Neural cell (in vitro differentiated cells): Measurements from ENCODE around the gene OSTC. TPM values are rescaled to one million over a fixed set of nuclear protein-coding genes. Genes with fewer than 3 reads are reported as not detected.

Experiments used
- H2AFZ ChIP-seq: fragments of 200-600, 300-800 bp; sonication (generic), shearing (Covaris generic); 2 replicates; pipeline ENCODE4 v1.6.0; 2014; ENCODE audit warnings: low read depth, mild to moderate bottlenecking, antibody characterized with exemption, low read length, moderate library complexity
- H3F3A ChIP-seq: fragments of 200-600 bp; shearing (Covaris generic); 2 replicates; pipeline ENCODE4 v1.6.1; 2016; ENCODE audit warnings: mild to moderate bottlenecking, moderate library complexity, mixed read lengths, antibody characterized with exemption, low read length; ENCODE audit not compliant: insufficient read depth, poor library complexity, severe bottlenecking
- H3K27ac ChIP-seq: fragments of 200-600, 300-800 bp; sonication (generic), shearing (Covaris generic); 2 replicates; pipeline ENCODE4 v1.5.1; 2014; ENCODE audit warnings: mild to moderate bottlenecking, low read length, moderate library complexity
- H3K27me3 ChIP-seq: fragments of 300-800, 200-600 bp; sonication (generic), shearing (Covaris generic); 2 replicates; pipeline ENCODE4 v1.6.0; 2014; ENCODE audit warnings: mild to moderate bottlenecking, low read depth, low read length, moderate library complexity; ENCODE audit not compliant: insufficient read depth
- H3K36me3 ChIP-seq: fragments of 300-800, 200-600 bp; sonication (generic), shearing (Covaris generic); 2 replicates; pipeline ENCODE4 v1.5.1; 2014; ENCODE audit warnings: mild to moderate bottlenecking, antibody characterized with exemption, low read length, moderate library complexity; ENCODE audit not compliant: insufficient read depth
- H3K4me2 ChIP-seq: fragments of 300-800, 200-600 bp; sonication (generic), shearing (Covaris generic); 2 replicates; pipeline ENCODE4 v1.6.0; 2014; ENCODE audit warnings: mild to moderate bottlenecking, low read length
- H3K4me3 ChIP-seq: fragments of 300-800, 200-600 bp; sonication (generic), shearing (Covaris generic); 2 replicates; pipeline ENCODE4 v1.5.1; 2014; ENCODE audit warnings: mild to moderate bottlenecking, low read length, moderate library complexity
- H3K79me2 ChIP-seq: fragments of 200-600 bp; shearing (Covaris generic); replicated peaks from 2 replicates; pipeline ENCODE4 v1.6.0; 2014; ENCODE audit warnings: mild to moderate bottlenecking, low read length, moderate library complexity; ENCODE audit not compliant: insufficient read depth
- H3K9ac ChIP-seq: fragments of 300-800, 200-600 bp; sonication (generic), shearing (Covaris generic); 2 replicates; pipeline ENCODE4 v1.6.1; 2016; ENCODE audit warnings: mild to moderate bottlenecking, low read length, mixed read lengths
- H3K9me2 ChIP-seq: fragments of 200-600 bp; shearing (Covaris generic); 2 replicates; pipeline ENCODE4 v1.6.1; 2016; ENCODE audit warnings: mild to moderate bottlenecking, low read length, mixed read lengths; ENCODE audit not compliant: insufficient read depth
- H3K9me3 ChIP-seq: fragments of 200-600, 300-800 bp; sonication (generic), shearing (Covaris generic); 2 replicates; pipeline ENCODE4 v1.6.1; 2016; ENCODE audit warnings: mild to moderate bottlenecking, mixed run types, low read length, moderate library complexity, mixed read lengths
- H4K20me1 ChIP-seq: fragments of 200-600 bp; shearing (Covaris generic); 2 replicates; pipeline ENCODE4 v1.6.1; 2016; ENCODE audit warnings: mild to moderate bottlenecking, mixed run types; ENCODE audit not compliant: insufficient read depth
- EP300 ChIP-seq: fragments of 450-650 bp; conservative IDR thresholded peaks from 2 replicates; pipeline ENCODE4 v1.6.1; 2014; ENCODE audit warnings: antibody characterized with exemption, mild to moderate bottlenecking, moderate library complexity; ENCODE audit not compliant: poor library complexity, severe bottlenecking
- EZH2 ChIP-seq: fragments of 200-600, 300-800 bp; shearing (Covaris generic), sonication (generic); IDR thresholded peaks from 2 replicates; pipeline ENCODE4 v1.6.1; 2014; ENCODE audit warnings: antibody characterized with exemption, low read length, borderline replicate concordance, mild to moderate bottlenecking; ENCODE audit not compliant: insufficient read depth, poor library complexity, severe bottlenecking
- MXI1 ChIP-seq: fragments of 450-650 bp; conservative IDR thresholded peaks from 2 replicates; pipeline ENCODE4 v1.6.1; 2014; ENCODE audit warnings: antibody characterized with exemption, mild to moderate bottlenecking; ENCODE audit not compliant: poor library complexity, severe bottlenecking
- POLR2AphosphoS5 ChIP-seq: IDR thresholded peaks from 2 replicates; pipeline ENCODE4 v1.6.1; 2012
- RAD21 ChIP-seq: fragments of 450-650 bp; conservative IDR thresholded peaks from 2 replicates; pipeline ENCODE4 v1.6.1; 2014; ENCODE audit warnings: antibody characterized with exemption, mild to moderate bottlenecking, moderate library complexity
- SMC3 ChIP-seq: fragments of 450-650 bp; conservative IDR thresholded peaks from 2 replicates; pipeline ENCODE4 v1.6.1; 2014; ENCODE audit warnings: antibody characterized with exemption, mild to moderate bottlenecking, moderate library complexity; ENCODE audit not compliant: poor library complexity
- TAF1 ChIP-seq: IDR thresholded peaks from 2 replicates; pipeline ENCODE4 v1.6.1; 2012; ENCODE audit warnings: low read depth
- polyA plus RNA-seq: library from polyadenylated mRNA; depleted of rRNA; stranded (reverse); fragments of >200 nt; gene quantifications from 2 replicates; pipeline ENCODE4 v1.2.3, GENCODE V29; 2014
- TF ChIP-seq, protein P1 (sequence below): IDR thresholded peaks from 2 replicates; pipeline ENCODE4 v1.6.1; 2012; ENCODE audit warnings: borderline replicate concordance
- TF ChIP-seq, protein P2 (sequence below): fragments of 450-650 bp; IDR thresholded peaks from 2 replicates; pipeline ENCODE4 v1.5.1; 2014; ENCODE audit warnings: antibody characterized with exemption, mild to moderate bottlenecking, moderate library complexity; ENCODE audit not compliant: poor library complexity, severe bottlenecking

The OSTC gene
- polyA plus RNA-seq, 1 donor from 2014 or later, result 128 TPM

DNA sequence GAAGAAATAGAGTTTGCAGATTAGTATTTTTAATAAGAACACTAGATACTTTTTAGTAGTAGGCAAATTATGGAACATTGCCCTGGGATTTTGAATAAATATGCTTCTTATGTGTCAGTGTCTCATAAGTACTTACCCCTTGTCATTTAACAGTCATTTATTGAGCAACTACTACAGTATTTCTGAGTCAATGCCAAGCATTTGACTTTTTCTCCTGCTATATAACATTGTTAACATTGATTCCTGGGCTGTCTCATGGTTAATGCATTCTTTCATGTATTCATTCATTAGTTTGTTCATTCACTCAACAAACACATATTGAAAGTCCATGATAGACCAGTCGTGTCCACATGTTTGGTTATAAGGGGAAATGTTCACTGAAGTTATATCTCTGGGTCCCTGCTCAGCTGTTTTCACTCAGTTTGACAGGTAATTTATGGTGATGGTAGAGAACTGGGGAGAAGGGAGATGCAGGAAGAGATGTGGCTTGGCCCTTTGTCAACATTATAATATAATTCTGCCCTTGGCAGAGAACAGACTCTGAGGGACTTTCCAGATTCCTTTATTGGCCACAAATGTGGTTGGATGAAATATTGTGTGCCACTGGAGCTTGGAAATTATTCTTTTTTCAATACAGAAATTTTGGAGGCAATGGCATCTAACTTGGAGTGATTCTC is 49.8 kb downstream of the OSTC start:
- no peak overlapping the region for H3K4me3 ChIP-seq
- no peaks in the 10 kb centered on the region for H3K79me2 ChIP-seq
- H3K4me2 ChIP-seq, result no peak overlapping the region
- H3K27me3 ChIP-seq, result no peaks in the 10 kb centered on the region
- no peak overlapping the region for H3K27ac ChIP-seq
- no peak overlapping the region for H3K9ac ChIP-seq
- no peak for TF ChIP-seq EP300
- TF ChIP-seq, protein P1, sequence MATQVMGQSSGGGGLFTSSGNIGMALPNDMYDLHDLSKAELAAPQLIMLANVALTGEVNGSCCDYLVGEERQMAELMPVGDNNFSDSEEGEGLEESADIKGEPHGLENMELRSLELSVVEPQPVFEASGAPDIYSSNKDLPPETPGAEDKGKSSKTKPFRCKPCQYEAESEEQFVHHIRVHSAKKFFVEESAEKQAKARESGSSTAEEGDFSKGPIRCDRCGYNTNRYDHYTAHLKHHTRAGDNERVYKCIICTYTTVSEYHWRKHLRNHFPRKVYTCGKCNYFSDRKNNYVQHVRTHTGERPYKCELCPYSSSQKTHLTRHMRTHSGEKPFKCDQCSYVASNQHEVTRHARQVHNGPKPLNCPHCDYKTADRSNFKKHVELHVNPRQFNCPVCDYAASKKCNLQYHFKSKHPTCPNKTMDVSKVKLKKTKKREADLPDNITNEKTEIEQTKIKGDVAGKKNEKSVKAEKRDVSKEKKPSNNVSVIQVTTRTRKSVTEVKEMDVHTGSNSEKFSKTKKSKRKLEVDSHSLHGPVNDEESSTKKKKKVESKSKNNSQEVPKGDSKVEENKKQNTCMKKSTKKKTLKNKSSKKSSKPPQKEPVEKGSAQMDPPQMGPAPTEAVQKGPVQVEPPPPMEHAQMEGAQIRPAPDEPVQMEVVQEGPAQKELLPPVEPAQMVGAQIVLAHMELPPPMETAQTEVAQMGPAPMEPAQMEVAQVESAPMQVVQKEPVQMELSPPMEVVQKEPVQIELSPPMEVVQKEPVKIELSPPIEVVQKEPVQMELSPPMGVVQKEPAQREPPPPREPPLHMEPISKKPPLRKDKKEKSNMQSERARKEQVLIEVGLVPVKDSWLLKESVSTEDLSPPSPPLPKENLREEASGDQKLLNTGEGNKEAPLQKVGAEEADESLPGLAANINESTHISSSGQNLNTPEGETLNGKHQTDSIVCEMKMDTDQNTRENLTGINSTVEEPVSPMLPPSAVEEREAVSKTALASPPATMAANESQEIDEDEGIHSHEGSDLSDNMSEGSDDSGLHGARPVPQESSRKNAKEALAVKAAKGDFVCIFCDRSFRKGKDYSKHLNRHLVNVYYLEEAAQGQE, result no peak
- TF ChIP-seq TAF1, result no peak
- TF ChIP-seq EZH2, result no peak
- TF ChIP-seq SMC3, result no peak
- H2AFZ ChIP-seq, result no peak overlapping the region
- no peaks in the 10 kb centered on the region for H3K9me2 ChIP-seq
- no peaks in the 10 kb centered on the region for H4K20me1 ChIP-seq
- H3F3A ChIP-seq, result no peaks in the 10 kb centered on the region
- no peaks in the 10 kb centered on the region for H3K36me3 ChIP-seq
- no peaks in the 10 kb centered on the region for H3K9me3 ChIP-seq

DNA sequence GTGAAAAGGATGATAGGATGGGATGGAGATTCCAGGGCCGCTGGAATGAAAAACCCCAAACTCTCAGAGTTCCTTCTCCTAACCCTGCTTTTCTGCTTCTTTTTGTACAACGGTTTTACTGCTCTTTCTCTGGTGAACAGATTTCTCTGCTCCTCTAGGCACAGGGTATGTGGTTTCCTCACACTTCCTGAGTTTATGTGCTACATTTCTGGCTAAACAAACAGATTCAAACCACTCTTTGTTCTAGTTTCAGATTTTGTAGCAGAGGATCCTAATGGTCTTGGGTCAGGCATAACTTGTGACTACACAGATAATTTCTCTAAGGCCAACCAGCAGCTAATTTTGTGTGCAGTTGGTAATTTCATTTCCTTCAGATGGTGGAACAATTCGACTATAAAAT is 52.6 kb downstream of the OSTC start:
- H3K9me2 ChIP-seq, result no peaks in the 10 kb centered on the region
- H3K4me2 ChIP-seq, result no peak overlapping the region
- no peak overlapping the region for H2AFZ ChIP-seq
- no peaks in the 10 kb centered on the region for H3K79me2 ChIP-seq
- no peak overlapping the region for H3K9ac ChIP-seq
- H3K27me3 ChIP-seq, result no peaks in the 10 kb centered on the region
- H3F3A ChIP-seq, result no peaks in the 10 kb centered on the region
- H3K4me3 ChIP-seq, result no peak overlapping the region
- TF ChIP-seq TAF1 (no peak), POLR2AphosphoS5 (no peak), RAD21 (no peak), MXI1 (no peak), EZH2 (no peak), EP300 (no peak), SMC3 (no peak)
- TF ChIP-seq, protein P2, sequence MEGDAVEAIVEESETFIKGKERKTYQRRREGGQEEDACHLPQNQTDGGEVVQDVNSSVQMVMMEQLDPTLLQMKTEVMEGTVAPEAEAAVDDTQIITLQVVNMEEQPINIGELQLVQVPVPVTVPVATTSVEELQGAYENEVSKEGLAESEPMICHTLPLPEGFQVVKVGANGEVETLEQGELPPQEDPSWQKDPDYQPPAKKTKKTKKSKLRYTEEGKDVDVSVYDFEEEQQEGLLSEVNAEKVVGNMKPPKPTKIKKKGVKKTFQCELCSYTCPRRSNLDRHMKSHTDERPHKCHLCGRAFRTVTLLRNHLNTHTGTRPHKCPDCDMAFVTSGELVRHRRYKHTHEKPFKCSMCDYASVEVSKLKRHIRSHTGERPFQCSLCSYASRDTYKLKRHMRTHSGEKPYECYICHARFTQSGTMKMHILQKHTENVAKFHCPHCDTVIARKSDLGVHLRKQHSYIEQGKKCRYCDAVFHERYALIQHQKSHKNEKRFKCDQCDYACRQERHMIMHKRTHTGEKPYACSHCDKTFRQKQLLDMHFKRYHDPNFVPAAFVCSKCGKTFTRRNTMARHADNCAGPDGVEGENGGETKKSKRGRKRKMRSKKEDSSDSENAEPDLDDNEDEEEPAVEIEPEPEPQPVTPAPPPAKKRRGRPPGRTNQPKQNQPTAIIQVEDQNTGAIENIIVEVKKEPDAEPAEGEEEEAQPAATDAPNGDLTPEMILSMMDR, result no peak
- TF ChIP-seq, protein P1, result no peak
- no peak overlapping the region for H3K27ac ChIP-seq
- H4K20me1 ChIP-seq, result no peaks in the 10 kb centered on the region
- H3K36me3 ChIP-seq, result no peaks in the 10 kb centered on the region
- no peaks in the 10 kb centered on the region for H3K9me3 ChIP-seq
